IMR-90 (cell line): ENCODE results near the gene AGPAT1. TPM values are rescaled to one million over a fixed set of nuclear protein-coding genes. Genes with fewer than 3 reads are reported as not detected.

Experiments used
- ATAC-seq: fragments of 200-7000 bp; cut with Tn5 transposase; 2 replicates; pipeline ENCODE4 v1.9.1; 2020; ENCODE audit warnings: low read depth, mild to moderate bottlenecking, moderate library complexity
- BruUV-seq: library from RNA; stranded (reverse); fragments of 400-500 nt; replicated peaks from 2 replicates; lab custom pipeline; 2021; lab: Mats Ljungman, UMichigan
- CTCF ChIA-PET: fragments of 300-600 bp; formaldehyde crosslinking; extraction: SDS; loops from one replicate; lab custom pipeline; 2021; ENCODE audit warnings: antibody characterized with exemption; lab: Yijun Ruan, JAX
- POLR2A ChIA-PET: fragments of 300-600 bp; sonication (Branson Sonifier 250); formaldehyde crosslinking; loops from one replicate; lab custom pipeline; 2022; ENCODE audit warnings: antibody characterized with exemption; ENCODE audit not compliant: unreplicated experiment; lab: Charles Lee
- DNase-seq: peaks from one replicate; pipeline ENCODE4 v3.0.0; 2013
- H2AFZ ChIP-seq: replicated peaks from 2 replicates; pipeline ENCODE3; 2013; ENCODE audit warnings: low read length, mild to moderate bottlenecking; ENCODE audit not compliant: poor library complexity
- H2AK5ac ChIP-seq: 2 replicates; pipeline ENCODE4 v1.6.1; 2013; ENCODE audit warnings: low read depth, low read length, inconsistent platforms
- H2AK9ac ChIP-seq: replicated peaks from 2 replicates; pipeline ENCODE3; 2013; ENCODE audit warnings: mild to moderate bottlenecking, low read depth, low read length, moderate library complexity; ENCODE audit not compliant: poor library complexity
- H2BK120ac ChIP-seq: 2 replicates; pipeline ENCODE4 v1.6.1; 2013; ENCODE audit warnings: low read depth, low read length, inconsistent platforms
- H2BK15ac ChIP-seq: 3 replicates; pipeline ENCODE4 v1.6.1; 2013; ENCODE audit warnings: low read depth, low read length, inconsistent platforms
- H2BK20ac ChIP-seq: 2 replicates; pipeline ENCODE4 v1.6.1; 2013; ENCODE audit warnings: low read depth, mild to moderate bottlenecking, inconsistent platforms, low read length, moderate library complexity
- H2BK5ac ChIP-seq: 2 replicates; pipeline ENCODE4 v1.6.1; 2013; ENCODE audit warnings: mild to moderate bottlenecking, low read depth, low read length, inconsistent platforms; ENCODE audit not compliant: poor library complexity, severe bottlenecking
- H3K14ac ChIP-seq: replicated peaks from 2 replicates; pipeline ENCODE4 v1.6.1; 2013; ENCODE audit warnings: low read depth, low read length, inconsistent platforms
- H3K18ac ChIP-seq: 2 replicates; pipeline ENCODE4 v1.6.1; 2013; ENCODE audit warnings: low read depth, low read length, control low read depth
- H3K23ac ChIP-seq: 2 replicates; pipeline ENCODE4 v1.6.1; 2013; ENCODE audit warnings: low read depth, low read length, inconsistent platforms
- H3K27ac ChIP-seq: 2 replicates; pipeline ENCODE4 v1.5.1; 2013; ENCODE audit warnings: mild to moderate bottlenecking, control low read depth, low read length; ENCODE audit not compliant: insufficient read depth
- H3K27me3 ChIP-seq: 2 replicates; pipeline ENCODE4 v1.6.1; 2013; ENCODE audit warnings: low read length; ENCODE audit not compliant: control insufficient read depth, insufficient read depth
- H3K36me3 ChIP-seq: 2 replicates; pipeline ENCODE4 v1.6.1; 2013; ENCODE audit warnings: low read length, mixed read lengths; ENCODE audit not compliant: control insufficient read depth, insufficient read depth
- H3K4ac ChIP-seq: 2 replicates; pipeline ENCODE4 v1.6.1; 2013; ENCODE audit warnings: low read depth, low read length, inconsistent platforms
- H3K4me1 ChIP-seq: 2 replicates; pipeline ENCODE4 v1.6.1; 2013; ENCODE audit warnings: low read length, mixed read lengths; ENCODE audit not compliant: control insufficient read depth, insufficient read depth
- H3K4me2 ChIP-seq: 2 replicates; pipeline ENCODE4 v1.6.1; 2013; ENCODE audit warnings: low read depth, mild to moderate bottlenecking, control low read depth, low read length, moderate library complexity
- H3K4me3 ChIP-seq: 2 replicates; pipeline ENCODE4 v1.5.1; 2013; ENCODE audit warnings: low read depth, mild to moderate bottlenecking, control low read depth, low read length, moderate library complexity; ENCODE audit not compliant: insufficient read depth
- H3K56ac ChIP-seq: 2 replicates; pipeline ENCODE4 v1.6.1; 2013; ENCODE audit warnings: low read length, inconsistent platforms; ENCODE audit not compliant: insufficient read depth; ENCODE audit errors: extremely low read depth
- H3K79me1 ChIP-seq, 2 experiments: 2 replicates each; pipeline ENCODE4 v1.6.1; 2013; ENCODE audit warnings: low read length in 2 of 2, inconsistent platforms in 1 of 2, low read depth in 1 of 2
- H3K9ac ChIP-seq: 2 replicates; pipeline ENCODE4 v1.6.1; 2013; ENCODE audit warnings: low read depth, low read length, control low read depth
- H3K9me1 ChIP-seq: 2 replicates; pipeline ENCODE4 v1.6.1; 2013; ENCODE audit warnings: low read length, inconsistent platforms; ENCODE audit not compliant: insufficient read depth
- H3K9me3 ChIP-seq: 2 replicates; pipeline ENCODE4 v1.6.1; 2013; ENCODE audit warnings: low read length; ENCODE audit not compliant: control insufficient read depth, insufficient read depth
- H4K20me1 ChIP-seq: 2 replicates; pipeline ENCODE4 v1.6.1; 2013; ENCODE audit warnings: low read length, inconsistent platforms; ENCODE audit not compliant: insufficient read depth
- H4K5ac ChIP-seq: 2 replicates; pipeline ENCODE4 v1.6.1; 2013; ENCODE audit warnings: mild to moderate bottlenecking, low read depth, low read length, control low read depth
- H4K8ac ChIP-seq, 2 experiments: 2 replicates each; pipeline ENCODE4 v1.6.1; 2013; ENCODE audit warnings: low read depth in 2 of 2, low read length in 2 of 2, control low read depth in 1 of 2, inconsistent platforms in 1 of 2
- H4K91ac ChIP-seq: 2 replicates; pipeline ENCODE4 v1.6.1; 2013; ENCODE audit warnings: low read depth, low read length, inconsistent platforms; ENCODE audit not compliant: insufficient read depth
- CHD1 ChIP-seq: IDR thresholded peaks from 2 replicates; pipeline ENCODE4 v1.6.1; 2012; ENCODE audit warnings: low read depth, low read length, improper control_type of control experiment
- ELK1 ChIP-seq: fragments of 150-350 bp; IDR thresholded peaks from 2 replicates; pipeline ENCODE4 v1.6.1; 2016; ENCODE audit warnings: low read depth, mild to moderate bottlenecking, low read length, moderate library complexity, borderline replicate concordance
- FOS ChIP-seq: fragments of 150-350 bp; IDR thresholded peaks from 2 replicates; pipeline ENCODE4 v1.6.1; 2016; ENCODE audit warnings: low read depth, low read length
- MAZ ChIP-seq: IDR thresholded peaks from 2 replicates; pipeline ENCODE4 v1.6.1; 2012; ENCODE audit warnings: low read depth, mild to moderate bottlenecking, low read length, improper control_type of control experiment, moderate library complexity, borderline replicate concordance
- MXI1 ChIP-seq: IDR thresholded peaks from 2 replicates; pipeline ENCODE4 v1.6.1; 2012; ENCODE audit warnings: low read depth, mild to moderate bottlenecking, low read length, moderate library complexity, borderline replicate concordance
- NFE2L2 ChIP-seq: fragments of 150-350 bp; IDR thresholded peaks from 2 replicates; pipeline ENCODE4 v1.6.1; 2016; ENCODE audit warnings: low read depth, mild to moderate bottlenecking, low read length
- dilution Hi-C: fragments of 300-500 bp; cut with HindIII; formaldehyde crosslinking; loops from one replicate; pipeline ENCODE4 v1.14.3; 2018; ENCODE audit warnings: low sequenced_read_pairs; ENCODE audit not compliant: unreplicated experiment
- in situ Hi-C: fragments of 300-500 bp; cut with MboI; formaldehyde crosslinking; loops from 3 replicates; pipeline ENCODE4 v1.14.3; 2019; ENCODE audit warnings: low sequenced_read_pairs, inconsistent platforms, mixed read lengths
- intact Hi-C: fragments of 100-400 bp; cut with micrococcal nuclease; formaldehyde crosslinking; loops from 2 replicates; pipeline ENCODE4 v1.10.0; 2022
- polyA plus RNA-seq, 3 experiments: library from polyadenylated mRNA; depleted of rRNA; stranded (reverse); fragments of >200 nt; gene quantifications; 2 replicates each; pipeline ENCODE4 v1.2.3, GENCODE V29; 2012; ENCODE audit warnings: low replicate concordance in 1 of 3
- total RNA-seq: library from RNA; depleted of rRNA; stranded (reverse); fragments of >200 nt; gene quantifications from 2 replicates; pipeline ENCODE4 v1.2.3, GENCODE V29; 2012
- TF ChIP-seq, protein P1 (sequence below): conservative IDR thresholded peaks from 2 replicates; pipeline ENCODE4 v1.5.1; 2012; ENCODE audit warnings: mild to moderate bottlenecking, low read depth, low read length, improper control_type of control experiment
- TF ChIP-seq, protein P2 (sequence below): fragments of 150-350 bp; IDR thresholded peaks from 2 replicates; pipeline ENCODE4 v1.6.1; 2017; ENCODE audit warnings: mild to moderate bottlenecking, antibody characterized with exemption, low read length, low read depth

Gene AGPAT1
- total and polyA plus RNA-seq, 2 of the 4 experiments (the other 2 are of a cell fraction) = 27.2 to 116 TPM

DNA sequence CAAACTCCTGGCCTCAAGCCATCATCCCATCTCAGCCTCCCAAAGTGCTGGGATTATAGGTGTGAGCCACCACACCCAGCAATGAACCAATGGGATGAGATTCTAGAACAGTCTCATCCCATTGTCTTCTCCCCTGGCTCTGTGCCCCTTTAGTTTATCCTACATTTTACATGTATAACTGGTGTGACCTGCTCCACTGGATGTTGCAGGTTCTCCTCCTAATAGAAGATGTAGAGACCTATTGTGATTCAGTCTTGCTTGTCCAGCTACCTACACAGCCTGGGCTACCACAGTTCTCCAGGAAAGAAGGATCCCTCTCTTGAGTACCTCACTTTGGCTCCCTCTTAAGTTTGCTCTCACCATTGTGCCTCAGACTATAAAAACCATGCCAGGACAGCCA is 43.8 kb downstream of the AGPAT1 start:
- H2BK15ac ChIP-seq = no peak overlapping the region
- H3K14ac ChIP-seq = no peak overlapping the region
- H4K20me1 ChIP-seq = no peaks in the 10 kb centered on the region
- H3K23ac ChIP-seq = no peak overlapping the region
- H3K56ac ChIP-seq = no peak overlapping the region
- H3K18ac ChIP-seq = no peak overlapping the region
- no peak overlapping the region for H2AK9ac ChIP-seq
- peaks cover 8% of the 10 kb centered on the region for H3K9me1 ChIP-seq
- no peak for DNase-seq
- BruUV-seq = no TSS peak
- H4K91ac ChIP-seq = no peak overlapping the region
- H2AFZ ChIP-seq = no peak overlapping the region
- H2BK120ac ChIP-seq = no peak overlapping the region
- ChIA-PET POLR2A (no interaction called here), CTCF (no interaction called here)
- H3K4me1 ChIP-seq = peaks cover 11% of the 10 kb centered on the region
- no peak overlapping the region for H3K4ac ChIP-seq
- no peak overlapping the region for H2AK5ac ChIP-seq
- intact Hi-C loops = no loop called here
- no peak overlapping the region for H2BK5ac ChIP-seq
- H3K27me3 ChIP-seq = no peaks in the 10 kb centered on the region
- no peak overlapping the region for H3K4me3 ChIP-seq
- TF ChIP-seq MXI1 (no peak), FOS (no peak), MAZ (no peak), CHD1 (no peak), NFE2L2 (no peak), ELK1 (no peak)
- TF ChIP-seq, protein P1, sequence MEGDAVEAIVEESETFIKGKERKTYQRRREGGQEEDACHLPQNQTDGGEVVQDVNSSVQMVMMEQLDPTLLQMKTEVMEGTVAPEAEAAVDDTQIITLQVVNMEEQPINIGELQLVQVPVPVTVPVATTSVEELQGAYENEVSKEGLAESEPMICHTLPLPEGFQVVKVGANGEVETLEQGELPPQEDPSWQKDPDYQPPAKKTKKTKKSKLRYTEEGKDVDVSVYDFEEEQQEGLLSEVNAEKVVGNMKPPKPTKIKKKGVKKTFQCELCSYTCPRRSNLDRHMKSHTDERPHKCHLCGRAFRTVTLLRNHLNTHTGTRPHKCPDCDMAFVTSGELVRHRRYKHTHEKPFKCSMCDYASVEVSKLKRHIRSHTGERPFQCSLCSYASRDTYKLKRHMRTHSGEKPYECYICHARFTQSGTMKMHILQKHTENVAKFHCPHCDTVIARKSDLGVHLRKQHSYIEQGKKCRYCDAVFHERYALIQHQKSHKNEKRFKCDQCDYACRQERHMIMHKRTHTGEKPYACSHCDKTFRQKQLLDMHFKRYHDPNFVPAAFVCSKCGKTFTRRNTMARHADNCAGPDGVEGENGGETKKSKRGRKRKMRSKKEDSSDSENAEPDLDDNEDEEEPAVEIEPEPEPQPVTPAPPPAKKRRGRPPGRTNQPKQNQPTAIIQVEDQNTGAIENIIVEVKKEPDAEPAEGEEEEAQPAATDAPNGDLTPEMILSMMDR = no peak
- TF ChIP-seq, protein P2, sequence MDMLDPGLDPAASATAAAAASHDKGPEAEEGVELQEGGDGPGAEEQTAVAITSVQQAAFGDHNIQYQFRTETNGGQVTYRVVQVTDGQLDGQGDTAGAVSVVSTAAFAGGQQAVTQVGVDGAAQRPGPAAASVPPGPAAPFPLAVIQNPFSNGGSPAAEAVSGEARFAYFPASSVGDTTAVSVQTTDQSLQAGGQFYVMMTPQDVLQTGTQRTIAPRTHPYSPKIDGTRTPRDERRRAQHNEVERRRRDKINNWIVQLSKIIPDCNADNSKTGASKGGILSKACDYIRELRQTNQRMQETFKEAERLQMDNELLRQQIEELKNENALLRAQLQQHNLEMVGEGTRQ = no peak
- no peak overlapping the region for H3K4me2 ChIP-seq
- H3K27ac ChIP-seq = no peak overlapping the region
- H3K79me1 ChIP-seq = peaks cover 19 to 24% of the 10 kb centered on the region in 2 experiments
- no peaks in the 10 kb centered on the region for H3K36me3 ChIP-seq
- no peak overlapping the region for H2BK20ac ChIP-seq
- dilution Hi-C loops = no loop called here
- H4K5ac ChIP-seq = no peak overlapping the region
- H4K8ac ChIP-seq = no peak overlapping the region
- H3K9ac ChIP-seq = no peak overlapping the region
- ATAC-seq = no peak
- H3K9me3 ChIP-seq = no peaks in the 10 kb centered on the region
- in situ Hi-C loops = no loop called here
